Neuronal stem cell (in vitro differentiated cells): ENCODE data around the gene TNFAIP2.
"Not testable (repeated sequence)": the region's sequence is repeated elsewhere in the genome, so short reads cannot be mapped to it uniquely, and the experiment has no call there.

Experiments used
- DNase-seq: peaks from one replicate; pipeline ENCODE4 v3.0.0-alpha.2; 2013; ENCODE audit warnings: low spot score
- H2AFZ ChIP-seq: one replicate; pipeline ENCODE4 v1.6.1; 2013; ENCODE audit warnings: mild to moderate bottlenecking, low read length, inconsistent platforms
- H2AK5ac ChIP-seq: 2 replicates; pipeline ENCODE4 v1.6.1; 2013; ENCODE audit warnings: low read depth, mild to moderate bottlenecking, inconsistent platforms, low read length, moderate library complexity, mixed read lengths
- H2BK120ac ChIP-seq: 2 replicates; pipeline ENCODE4 v1.6.1; 2013; ENCODE audit warnings: low read depth, mild to moderate bottlenecking, inconsistent platforms, low read length, moderate library complexity, mixed read lengths
- H2BK12ac ChIP-seq: one replicate; pipeline ENCODE4 v1.6.1; 2013; ENCODE audit warnings: low read length, inconsistent platforms
- H2BK15ac ChIP-seq: 2 replicates; pipeline ENCODE4 v1.6.1; 2013; ENCODE audit warnings: mild to moderate bottlenecking, low read length, inconsistent platforms, mixed read lengths
- H2BK5ac ChIP-seq: one replicate; pipeline ENCODE4 v1.6.1; 2013; ENCODE audit warnings: inconsistent platforms, mild to moderate bottlenecking, low read length, moderate library complexity
- H3K14ac ChIP-seq: one replicate; pipeline ENCODE4 v1.6.1; 2013; ENCODE audit warnings: low read length, inconsistent platforms
- H3K18ac ChIP-seq: 2 replicates; pipeline ENCODE4 v1.6.1; 2013; ENCODE audit warnings: low read length, inconsistent platforms
- H3K23ac ChIP-seq: 2 replicates; pipeline ENCODE4 v1.6.1; 2013; ENCODE audit warnings: low read depth, mild to moderate bottlenecking, mixed read lengths, low read length, inconsistent platforms; ENCODE audit not compliant: poor library complexity
- H3K27ac ChIP-seq: replicated peaks from 3 replicates; pipeline ENCODE4 v1.5.1; 2013; ENCODE audit warnings: low read length, inconsistent platforms
- H3K27me3 ChIP-seq, 3 experiments: 2 replicates each; pipeline ENCODE4 v1.6.1; 2013; ENCODE audit warnings: low read length in 3 of 3, mild to moderate bottlenecking in 2 of 3, inconsistent platforms in 1 of 3, low read depth in 1 of 3, mixed read lengths in 1 of 3, moderate library complexity in 1 of 3; ENCODE audit not compliant: control insufficient read depth in 3 of 3, insufficient read depth in 3 of 3
- H3K36me3 ChIP-seq, 2 donors: replicated peaks in 1 of 2; 2 replicates each; pipeline ENCODE4 v1.6.1; 2013; ENCODE audit warnings: low read length in 2 of 2; ENCODE audit not compliant: control insufficient read depth in 2 of 2, insufficient read depth in 2 of 2
- H3K4ac ChIP-seq: 2 replicates; pipeline ENCODE4 v1.6.1; 2013; ENCODE audit warnings: inconsistent platforms, mild to moderate bottlenecking, low read length, moderate library complexity
- H3K4me1 ChIP-seq, 2 donors: 1 replicate in 1 of 2; 2 replicates in 1 of 2; pipeline ENCODE4 v1.6.1; 2013; ENCODE audit warnings: low read length in 2 of 2, low read depth in 1 of 2; ENCODE audit not compliant: control insufficient read depth in 2 of 2, insufficient read depth in 1 of 2
- H3K4me2 ChIP-seq: one replicate; pipeline ENCODE4 v1.6.1; 2013; ENCODE audit warnings: mild to moderate bottlenecking, low read length, inconsistent platforms; ENCODE audit not compliant: insufficient read depth, poor library complexity, severe bottlenecking
- H3K4me3 ChIP-seq, 2 donors: 2 replicates each; pipeline ENCODE4 v1.5.1; 2013; ENCODE audit warnings: low read length in 2 of 2, mild to moderate bottlenecking in 2 of 2, inconsistent platforms in 1 of 2, moderate library complexity in 1 of 2
- H3K79me1 ChIP-seq: one replicate; pipeline ENCODE4 v1.6.1; 2013; ENCODE audit warnings: low read depth, mild to moderate bottlenecking, inconsistent platforms, low read length, moderate library complexity
- H3K9ac ChIP-seq: one replicate; pipeline ENCODE4 v1.6.1; 2013; ENCODE audit warnings: mild to moderate bottlenecking, low read depth, low read length, inconsistent platforms; ENCODE audit not compliant: poor library complexity
- H3K9me3 ChIP-seq, 2 donors: replicated peaks in 1 of 2; 2 replicates each; pipeline versions ENCODE3 to v1.6.1; 2013; ENCODE audit warnings: low read length in 2 of 2, mild to moderate bottlenecking in 2 of 2, inconsistent platforms in 1 of 2, low read depth in 1 of 2, mixed read lengths in 1 of 2, moderate library complexity in 1 of 2; ENCODE audit not compliant: control insufficient read depth in 2 of 2, insufficient read depth in 1 of 2
- H4K8ac ChIP-seq: one replicate; pipeline ENCODE4 v1.6.1; 2013; ENCODE audit warnings: low read depth, mild to moderate bottlenecking, inconsistent platforms, low read length, moderate library complexity
- H4K91ac ChIP-seq: one replicate; pipeline ENCODE4 v1.6.1; 2013; ENCODE audit warnings: low read length, low read depth, mild to moderate bottlenecking, inconsistent platforms; ENCODE audit not compliant: poor library complexity
- WGBS, 2 donors: extraction: QIAGEN DNeasy Blood & Tissue Kit; methylation state at CpG; one replicate each; pipeline ENCODE4 v1.1.7; 2013; ENCODE audit warnings: missing lambda C conversion rate in 2 of 2, mixed read lengths in 1 of 2; ENCODE audit not compliant: insufficient read length in 2 of 2, insufficient replicate concordance in 1 of 2; ENCODE audit errors: extremely low coverage in 2 of 2; 5-methylcytosine and 5-hydroxymethylcytosine counted together

TNFAIP2 gene

DNA sequence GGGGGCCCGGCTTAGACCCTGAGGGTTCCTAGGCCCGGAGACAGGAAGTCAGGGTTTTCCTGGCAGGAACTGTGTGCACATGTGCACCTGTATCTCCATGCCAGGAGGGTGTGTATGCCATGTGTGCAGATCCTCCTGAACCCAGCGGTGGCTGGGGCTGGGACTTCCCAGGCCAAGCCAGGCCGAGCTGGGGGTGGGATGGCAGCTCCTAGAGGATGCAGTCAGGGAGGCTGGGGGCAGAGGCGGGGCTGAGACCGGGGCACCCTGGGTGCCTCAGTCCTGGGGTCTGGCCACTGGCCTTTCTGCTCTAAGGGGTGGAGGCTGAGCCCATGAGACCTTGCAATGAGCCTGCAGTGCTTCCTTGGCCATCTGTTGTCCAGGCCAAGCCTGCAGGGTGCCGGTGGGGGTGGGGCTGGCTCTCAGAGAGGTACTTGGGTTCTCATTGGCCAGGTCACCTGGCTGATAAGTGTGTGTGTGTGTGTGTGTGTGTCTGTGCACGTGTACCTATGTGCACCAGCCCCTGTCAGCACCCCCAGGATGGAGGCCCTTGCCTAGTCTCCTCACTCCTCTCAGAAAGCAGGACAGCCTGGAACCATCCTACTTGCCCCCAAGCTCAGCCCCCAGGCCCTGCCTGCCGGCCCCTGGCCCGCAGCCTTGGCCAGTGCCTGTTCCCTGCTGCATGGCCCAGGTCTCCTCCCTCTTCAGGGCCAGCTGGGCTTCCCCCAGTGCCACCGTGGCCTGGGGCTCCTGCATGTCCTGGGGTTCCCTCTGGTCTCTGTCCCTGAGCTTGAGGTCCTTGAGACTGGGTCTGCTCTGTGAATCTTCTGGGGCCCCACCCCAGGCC is 10.6 kb upstream of the TNFAIP2 start:
- no peak overlapping the region for H4K8ac ChIP-seq
- H3K4me3 ChIP-seq = no peak overlapping the region
- H2BK5ac ChIP-seq = peak overlapping the region; percentile 44

DNA sequence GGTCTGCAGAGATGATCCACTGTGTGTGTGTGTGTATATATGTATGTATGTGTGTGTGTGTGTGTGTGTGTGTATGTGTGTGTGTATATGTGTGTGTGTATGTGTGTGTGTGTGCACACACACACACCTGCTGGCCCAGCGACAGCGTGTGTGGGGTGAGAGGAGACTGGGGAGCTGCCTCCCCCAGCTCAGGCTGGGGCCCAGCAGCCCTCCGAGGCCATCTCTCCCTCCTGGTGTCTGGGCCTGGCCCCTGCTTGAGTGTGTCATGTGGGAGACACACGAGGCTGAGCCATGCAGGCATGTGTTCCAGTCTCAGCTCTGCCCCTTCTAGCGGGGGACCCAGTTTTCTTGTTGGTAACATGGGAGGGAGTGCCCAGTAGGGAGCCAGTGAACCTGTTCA is 10.0 kb upstream of the TNFAIP2 start:
- H3K36me3 ChIP-seq = no peaks in the 10 kb centered on the region
- peak overlapping the region; percentile 53 for H2BK5ac ChIP-seq
- H3K4ac ChIP-seq = no peak overlapping the region
- peak overlapping the region; percentile 47 for H3K14ac ChIP-seq
- H3K9ac ChIP-seq = peak overlapping the region; percentile 21
- no peak for DNase-seq
- peak overlapping the region; percentile 91 for H3K23ac ChIP-seq
- no peak overlapping the region for H4K91ac ChIP-seq
- H2AK5ac ChIP-seq = peak overlapping the region; percentile 97
- H4K8ac ChIP-seq = peak overlapping the region; percentile 65
- no peaks in the 10 kb centered on the region for H3K79me1 ChIP-seq
- H2BK15ac ChIP-seq = peak overlapping the region; percentile 95
- peak overlapping the region; percentile 90 for H2BK12ac ChIP-seq
- H3K9me3 ChIP-seq = no peaks in the 10 kb centered on the region
- no peak overlapping the region for H2AFZ ChIP-seq
- H3K4me3 ChIP-seq = no peak overlapping the region
- no peak overlapping the region for H3K27ac ChIP-seq
- no peak overlapping the region for H2BK120ac ChIP-seq
- peak overlapping the region; percentile 90 for H3K18ac ChIP-seq
- H3K4me2 ChIP-seq = no peak overlapping the region
- peaks cover 0 to 15% (median 2%) of the 10 kb centered on the region in 3 experiments for H3K27me3 ChIP-seq
- peaks cover 15 to 28% of the 10 kb centered on the region in 2 donors for H3K4me1 ChIP-seq
- WGBS, 2 donors = no CpG with 5 or more reads among the region's 5 CpGs

More for the DNA sequence above, 10.6 kb upstream of the TNFAIP2 start:
- no peaks in the 10 kb centered on the region for H3K9me3 ChIP-seq
- peaks cover 15 to 31% of the 10 kb centered on the region in 2 donors for H3K4me1 ChIP-seq
- H3K9ac ChIP-seq = peak overlapping the region; percentile 55
- no peaks in the 10 kb centered on the region for H3K36me3 ChIP-seq
- peak overlapping the region; percentile 39 for H3K14ac ChIP-seq
- H2AK5ac ChIP-seq = peak overlapping the region; percentile 97
- WGBS, 2 donors = no CpG with 5 or more reads among the region's 11 CpGs
- no peak overlapping the region for H2AFZ ChIP-seq
- no peak overlapping the region for H3K23ac ChIP-seq
- H3K4ac ChIP-seq = no peak overlapping the region
- no peaks in the 10 kb centered on the region for H3K79me1 ChIP-seq
- no peak for DNase-seq
- peak overlapping the region; percentile 78 for H2BK12ac ChIP-seq
- peak overlapping the region; percentile 90 for H3K18ac ChIP-seq
- H2BK15ac ChIP-seq = peak overlapping the region; percentile 94
- H4K91ac ChIP-seq = peak overlapping the region; percentile 46
- no peak overlapping the region for H3K4me2 ChIP-seq
- no peak overlapping the region for H3K27ac ChIP-seq
- peaks cover 0 to 17% (median 2%) of the 10 kb centered on the region in 3 experiments for H3K27me3 ChIP-seq
- H2BK120ac ChIP-seq = peak overlapping the region; percentile 82

DNA sequence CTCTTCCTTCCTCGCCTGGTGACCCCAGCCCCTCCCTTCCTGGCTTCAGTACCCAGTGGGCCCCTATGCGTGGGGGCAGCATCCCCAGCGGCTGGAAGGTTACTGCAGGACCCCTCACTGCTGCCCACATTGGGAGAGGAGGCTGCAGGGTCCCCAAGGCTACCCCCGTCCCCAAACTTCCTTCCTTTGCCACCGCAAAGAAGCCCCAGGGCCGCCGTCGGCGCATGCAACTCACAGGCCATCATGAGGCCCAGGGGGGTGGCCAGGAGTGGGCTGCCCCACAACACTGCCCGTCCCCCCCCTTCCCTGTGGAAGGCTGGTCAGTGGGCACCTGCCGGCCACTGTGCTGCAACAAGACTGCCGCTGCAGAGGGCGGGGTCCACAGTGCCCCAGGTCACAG is 9.5 kb upstream of the TNFAIP2 start:
- Histone ChIP-seq H2AFZ (no peak overlapping the region), H3K27ac (no peak overlapping the region), H4K91ac (no peak overlapping the region), H3K14ac (peak overlapping the region; percentile 47), H3K9ac (peak overlapping the region; percentile 21), H3K9me3 (no peaks in the 10 kb centered on the region), H2BK15ac (peak overlapping the region; percentile 95), H3K4me2 (no peak overlapping the region), H3K36me3 (no peaks in the 10 kb centered on the region), H2BK120ac (no peak overlapping the region), H2BK12ac (peak overlapping the region; percentile 90), H3K4me1 (peaks cover 15 to 24% of the 10 kb centered on the region in 2 donors), H4K8ac (peak overlapping the region; percentile 65), H3K27me3 (peaks cover 0 to 11% (median 2%) of the 10 kb centered on the region in 3 experiments), H2BK5ac (peak overlapping the region; percentile 53), H3K23ac (peak overlapping the region; percentile 91), H2AK5ac (peak overlapping the region; percentile 97), H3K79me1 (no peaks in the 10 kb centered on the region), H3K4ac (no peak overlapping the region), H3K18ac (peak overlapping the region; percentile 90), H3K4me3 (no peak overlapping the region)
- no CpG with 5 or more reads among the region's 13 CpGs for WGBS, 2 donors
- DNase-seq = no peak

DNA sequence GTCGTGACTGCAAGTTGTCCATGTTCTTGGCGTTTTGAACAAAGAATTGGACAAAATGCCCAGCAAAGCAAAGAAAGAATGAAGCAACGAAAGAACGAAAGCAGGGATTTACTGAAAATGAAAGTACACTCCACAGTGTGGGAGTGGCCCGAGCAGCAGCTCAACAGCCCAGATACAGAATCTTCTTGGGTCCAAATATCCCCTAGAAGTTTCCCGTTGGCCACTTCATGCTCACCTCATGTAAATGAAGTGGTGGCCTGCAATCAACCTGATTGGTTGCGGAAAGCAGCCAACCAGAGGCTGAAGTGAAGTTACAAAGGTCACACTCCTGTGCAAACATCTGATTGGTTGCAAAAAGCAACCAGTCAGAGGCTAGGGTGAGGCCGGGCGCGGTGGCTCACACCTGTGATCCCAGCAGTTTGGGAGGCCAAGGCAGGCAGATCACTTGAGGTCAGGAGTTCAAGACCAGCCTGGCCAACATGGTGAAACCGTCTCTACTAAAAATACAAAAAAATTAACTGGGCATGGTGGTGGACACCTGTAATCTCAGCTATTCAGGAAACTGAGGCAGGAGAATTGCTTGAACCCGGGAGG is 8.1 kb upstream of the TNFAIP2 start:
- H3K4ac ChIP-seq, H2BK5ac ChIP-seq, H2AK5ac ChIP-seq, H2BK15ac ChIP-seq, H3K9me3 ChIP-seq, H3K36me3 ChIP-seq, H2BK12ac ChIP-seq, H3K79me1 ChIP-seq, H3K27ac ChIP-seq, H2BK120ac ChIP-seq, H3K9ac ChIP-seq, H4K8ac ChIP-seq, H3K4me3 ChIP-seq, H3K23ac ChIP-seq, H3K4me2 ChIP-seq, H2AFZ ChIP-seq, H4K91ac ChIP-seq, H3K14ac ChIP-seq, DNase-seq, H3K18ac ChIP-seq: not testable (repeated sequence)
- WGBS, 2 donors = no CpG with 5 or more reads among the region's 12 CpGs
- Histone ChIP-seq H3K4me1 (peaks cover 8 to 16% of the 10 kb centered on the region in 2 donors), H3K27me3 (peaks cover 0 to 11% (median 2%) of the 10 kb centered on the region in 3 experiments)
